IPS-20b (cell line): Measurements from ENCODE around the gene CA4.

Source experiments
- H3K27ac ChIP-seq: one replicate; pipeline ENCODE4 v1.5.1; 2013; ENCODE audit warnings: low read length
- H3K27me3 ChIP-seq: 2 replicates; pipeline ENCODE4 v1.6.1; 2013; ENCODE audit warnings: mild to moderate bottlenecking, low read length, inconsistent platforms; ENCODE audit not compliant: insufficient read depth
- H3K36me3 ChIP-seq: 2 replicates; pipeline ENCODE4 v1.6.1; 2013; ENCODE audit warnings: low read depth, mild to moderate bottlenecking, inconsistent platforms, low read length, moderate library complexity; ENCODE audit not compliant: insufficient read depth
- H3K4me1 ChIP-seq: 2 replicates; pipeline ENCODE4 v1.6.1; 2013; ENCODE audit warnings: mild to moderate bottlenecking, control low read depth, inconsistent platforms, low read length, moderate library complexity; ENCODE audit not compliant: insufficient read depth
- H3K4me3 ChIP-seq: 2 replicates; pipeline ENCODE4 v1.5.1; 2013; ENCODE audit warnings: mild to moderate bottlenecking, low read length, inconsistent platforms
- H3K9ac ChIP-seq: 2 replicates; pipeline ENCODE4 v1.6.1; 2013; ENCODE audit warnings: low read depth, mild to moderate bottlenecking, inconsistent platforms, low read length, moderate library complexity
- H3K9me3 ChIP-seq: 2 replicates; pipeline ENCODE4 v1.6.1; 2013; ENCODE audit warnings: mild to moderate bottlenecking, low read depth, low read length, inconsistent platforms; ENCODE audit not compliant: insufficient read depth

The CA4 gene

GRCh38 chr17:60147553-60148223 lies 2.1 kb upstream of the CA4 start:
- H3K27me3 ChIP-seq, result peaks cover 93% of the 10 kb centered on the region

GRCh38 chr17:60148373-60148772 lies 1.4 kb upstream of the CA4 start:
- no peak overlapping the region for H3K27ac ChIP-seq
- H3K9ac ChIP-seq, result no peak overlapping the region
- H3K4me3 ChIP-seq, result no peak overlapping the region
- no peaks in the 10 kb centered on the region for H3K9me3 ChIP-seq
- H3K4me1 ChIP-seq, result peaks cover 12% of the 10 kb centered on the region; the same call in 1 of the 2 replicates
- peaks cover 92% of the 10 kb centered on the region for H3K27me3 ChIP-seq
- no peaks in the 10 kb centered on the region for H3K36me3 ChIP-seq

More at GRCh38 chr17:60147553-60148223, 2.1 kb upstream of the CA4 start:
- H3K4me3 ChIP-seq, result no peak overlapping the region
- H3K36me3 ChIP-seq, result no peaks in the 10 kb centered on the region
- H3K9ac ChIP-seq, result no peak overlapping the region
- no peak overlapping the region for H3K27ac ChIP-seq
- H3K9me3 ChIP-seq, result no peaks in the 10 kb centered on the region
- H3K4me1 ChIP-seq, result peaks cover 12% of the 10 kb centered on the region; the same call in 1 of the 2 replicates

- peaks cover 5% of the 10 kb centered on the region; the same call in 1 of the 2 replicates for H3K4me1 ChIP-seq
- H3K9ac ChIP-seq, result no peak overlapping the region
- H3K36me3 ChIP-seq, result no peaks in the 10 kb centered on the region
- H3K9me3 ChIP-seq, result no peaks in the 10 kb centered on the region
- H3K4me3 ChIP-seq, result no peak overlapping the region; the same call in 1 of the 2 replicates
- H3K27me3 ChIP-seq, result peaks cover 69% of the 10 kb centered on the region
- H3K27ac ChIP-seq, result no peak overlapping the region
Measured at GRCh38 chr17:60151355-60151754, 1.6 kb downstream of the CA4 start.

- Histone ChIP-seq H3K36me3 (no peaks in the 10 kb centered on the region), H3K4me1 (peaks cover 11% of the 10 kb centered on the region; the same call in 1 of the 2 replicates), H3K9me3 (no peaks in the 10 kb centered on the region), H3K27me3 (peaks cover 50% of the 10 kb centered on the region), H3K27ac (no peak overlapping the region), H3K4me3 (no peak overlapping the region), H3K9ac (no peak overlapping the region)
Measured at GRCh38 chr17:60153606-60154390, 4.0 kb downstream of the CA4 start.

GRCh38 chr17:60154616-60155426 lies 5.0 kb downstream of the CA4 start:
- Histone ChIP-seq H3K4me1 (peaks cover 18% of the 10 kb centered on the region; the same call in 1 of the 2 replicates), H3K4me3 (no peak overlapping the region), H3K9me3 (no peaks in the 10 kb centered on the region), H3K27me3 (peaks cover 44% of the 10 kb centered on the region), H3K9ac (no peak overlapping the region), H3K27ac (no peak overlapping the region), H3K36me3 (no peaks in the 10 kb centered on the region)

- H3K4me1 ChIP-seq, result peaks cover 18% of the 10 kb centered on the region; the same call in 1 of the 2 replicates
- H3K27ac ChIP-seq, result no peak overlapping the region
- H3K27me3 ChIP-seq, result peaks cover 40% of the 10 kb centered on the region
- H3K36me3 ChIP-seq, result no peaks in the 10 kb centered on the region
- H3K9ac ChIP-seq, result no peak overlapping the region
- H3K4me3 ChIP-seq, result no peak overlapping the region
- H3K9me3 ChIP-seq, result no peaks in the 10 kb centered on the region
Measured at GRCh38 chr17:60155427-60155814, 5.6 kb downstream of the CA4 start.

GRCh38 chr17:60155815-60156214 lies 6.0 kb downstream of the CA4 start:
- H3K27ac ChIP-seq, result no peak overlapping the region
- H3K9me3 ChIP-seq, result no peaks in the 10 kb centered on the region
- peaks cover 18% of the 10 kb centered on the region for H3K4me1 ChIP-seq
- H3K36me3 ChIP-seq, result no peaks in the 10 kb centered on the region
- no peak overlapping the region for H3K4me3 ChIP-seq
- no peak overlapping the region for H3K9ac ChIP-seq
- peaks cover 36% of the 10 kb centered on the region for H3K27me3 ChIP-seq

GRCh38 chr17:60156746-60157145 lies 7.0 kb downstream of the CA4 start:
- H3K27ac ChIP-seq, result no peak overlapping the region
- H3K4me1 ChIP-seq, result peaks cover 22% of the 10 kb centered on the region
- no peaks in the 10 kb centered on the region for H3K9me3 ChIP-seq
- no peaks in the 10 kb centered on the region for H3K36me3 ChIP-seq
- H3K9ac ChIP-seq, result no peak overlapping the region
- no peak overlapping the region for H3K4me3 ChIP-seq
- peaks cover 27% of the 10 kb centered on the region for H3K27me3 ChIP-seq

- H3K36me3 ChIP-seq, result no peaks in the 10 kb centered on the region
- no peak overlapping the region for H3K4me3 ChIP-seq
- no peak overlapping the region for H3K9ac ChIP-seq
- H3K4me1 ChIP-seq, result peaks cover 27% of the 10 kb centered on the region
- no peaks in the 10 kb centered on the region for H3K9me3 ChIP-seq
- H3K27me3 ChIP-seq, result peaks cover 19% of the 10 kb centered on the region
- no peak overlapping the region for H3K27ac ChIP-seq
Measured at GRCh38 chr17:60157487-60158040, 7.8 kb downstream of the CA4 start.

GRCh38 chr17:60158751-60159478 lies 9.1 kb downstream of the CA4 start:
- H3K4me3 ChIP-seq, result peak overlapping the region; percentile 34; the same call in 1 of the 2 replicates
- no peaks in the 10 kb centered on the region for H3K9me3 ChIP-seq
- H3K27ac ChIP-seq, result no peak overlapping the region
- H3K36me3 ChIP-seq, result no peaks in the 10 kb centered on the region
- H3K4me1 ChIP-seq, result peaks cover 27% of the 10 kb centered on the region
- peaks cover 12% of the 10 kb centered on the region; the same call in 1 of the 2 replicates for H3K27me3 ChIP-seq
- no peak overlapping the region for H3K9ac ChIP-seq

GRCh38 chr17:60159479-60159866 lies 9.7 kb downstream of the CA4 start:
- Histone ChIP-seq H3K27ac (no peak overlapping the region), H3K4me3 (peak overlapping the region; percentile 34; the same call in 1 of the 2 replicates), H3K36me3 (no peaks in the 10 kb centered on the region), H3K4me1 (peaks cover 27% of the 10 kb centered on the region), H3K27me3 (peaks cover 12% of the 10 kb centered on the region; the same call in 1 of the 2 replicates), H3K9me3 (no peaks in the 10 kb centered on the region), H3K9ac (no peak overlapping the region)
